Vagina (tissue), 2 donors: ENCODE data around the gene MIEF1. TPM values are rescaled to one million over a fixed set of nuclear protein-coding genes. Genes with fewer than 3 reads are reported as not detected.

Experiments
- DNase-seq, 2 donors: peaks; one replicate each; pipeline ENCODE4 v3.0.0-alpha.2; 2017; ENCODE audit errors: extremely low spot score in 2 of 2
- H3K27ac ChIP-seq: fragments of 200-600 bp; sonication (generic); one replicate; pipeline ENCODE4 v1.5.1; 2019
- H3K27me3 ChIP-seq: fragments of 200-600 bp; sonication (generic); one replicate; pipeline ENCODE4 v1.5.1; 2019
- H3K36me3 ChIP-seq, 2 donors: fragments of 200-600 bp; sonication (generic); one replicate each; pipeline ENCODE4 v1.5.1; 2017 to 2019
- H3K4me1 ChIP-seq: fragments of 200-600 bp; sonication (generic); one replicate; pipeline ENCODE4 v1.5.1; 2019
- H3K4me3 ChIP-seq, 2 donors: fragments of 200-600 bp; sonication (generic); 1 replicate in 1 of 2; 2 replicates in 1 of 2; pipeline ENCODE4 v1.5.1; 2016 to 2019
- H3K9me3 ChIP-seq: fragments of 200-600 bp; sonication (generic); one replicate; pipeline ENCODE4 v1.5.1; 2019
- CTCF ChIP-seq, 3 experiments: fragments of 450-650 bp in 2 of 3; fragments of 200-600 bp in 1 of 3; sonication (generic) in 1 of 3; IDR thresholded peaks; one replicate each; pipeline ENCODE4 v1.5.1; 2017 to 2019; ENCODE audit warnings: antibody characterized with exemption in 3 of 3, mild to moderate bottlenecking in 2 of 3, moderate library complexity in 2 of 3
- POLR2A ChIP-seq, 2 donors: fragments of 450-650 bp; IDR thresholded peaks; one replicate each; pipeline ENCODE4 v1.6.1; 2017; ENCODE audit warnings: antibody characterized with exemption in 2 of 2, mild to moderate bottlenecking in 2 of 2, moderate library complexity in 2 of 2
- POLR2AphosphoS5 ChIP-seq, 2 donors: sonication (generic); formaldehyde crosslinking; IDR thresholded peaks; one replicate each; pipeline ENCODE4 v1.9.0; 2017; ENCODE audit warnings: antibody characterized with exemption in 2 of 2, mild to moderate bottlenecking in 2 of 2, low read depth in 1 of 2; ENCODE audit not compliant: insufficient read depth in 1 of 2
- intact Hi-C: fragments of 100-400 bp; cut with DNase I; formaldehyde crosslinking; loops from one replicate; pipeline ENCODE4 v1.15.1; 2023
- total RNA-seq: library from RNA; depleted of rRNA; stranded (reverse); fragments of >200 nt; gene quantifications from one replicate; pipeline ENCODE4 v1.2.3, GENCODE V29; 2016

The MIEF1 gene
- total RNA-seq, 1 donor from 2014 or later, result 18.9 TPM

DNA sequence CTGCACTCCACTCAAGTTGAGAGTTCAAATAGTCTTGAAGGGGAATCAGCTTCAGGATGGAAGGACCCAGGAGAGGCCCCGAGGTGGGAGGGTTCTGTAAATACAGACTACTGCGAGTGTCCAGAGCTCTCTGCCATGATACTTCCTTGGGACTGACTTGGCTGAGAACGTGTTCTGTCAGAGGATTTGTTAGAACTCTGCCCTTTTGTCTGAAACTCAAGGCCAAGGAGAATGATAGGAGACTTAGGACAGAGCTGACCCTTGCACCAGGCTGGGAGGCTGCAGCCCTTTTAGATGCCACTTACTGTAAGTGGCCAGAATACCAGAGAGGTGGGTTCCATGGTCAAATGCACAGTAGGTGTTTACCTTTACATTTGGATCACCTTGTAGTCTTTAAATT lies 15.4 kb downstream of the MIEF1 start:
- Histone ChIP-seq H3K4me3 (no peak overlapping the region), H3K9me3 (no peaks in the 10 kb centered on the region), H3K27ac (no peak overlapping the region), H3K4me1 (peaks cover 23% of the 10 kb centered on the region), H3K36me3 (peaks cover 0 to 32% of the 10 kb centered on the region in 2 donors), H3K27me3 (no peaks in the 10 kb centered on the region)
- TF ChIP-seq POLR2A (IDR thresholded peaks at IDR 0.05) (no peak), POLR2AphosphoS5 (IDR thresholded peaks at IDR 0.05; ENCODE audit: insufficient read depth in 1 of 2, low read depth in 1 of 2) (no peak), CTCF (IDR thresholded peaks at IDR 0.05) (no peak)
- DNase-seq, result no peak
- intact Hi-C loops, result loop anchor here (10.0 kb wide), 1 partner anchor 113 kb away; no protein-coding TSS in a partner anchor

GRCh38 chr22:39518144-39518786 lies 16.2 kb downstream of the MIEF1 start:
- Histone ChIP-seq H3K4me3 (no peak overlapping the region), H3K27ac (no peak overlapping the region), H3K9me3 (no peaks in the 10 kb centered on the region), H3K27me3 (no peaks in the 10 kb centered on the region), H3K4me1 (peaks cover 31% of the 10 kb centered on the region), H3K36me3 (peaks cover 0 to 33% of the 10 kb centered on the region in 2 donors)
- no peak for DNase-seq
- intact Hi-C loops, result loop anchor here (10.0 kb wide), 1 partner anchor 113 kb away; no protein-coding TSS in a partner anchor
- TF ChIP-seq CTCF (IDR thresholded peaks at IDR 0.05), result no peak
- TF ChIP-seq POLR2AphosphoS5 (IDR thresholded peaks at IDR 0.05; ENCODE audit: insufficient read depth in 1 of 2, low read depth in 1 of 2), result no peak
- no peak for TF ChIP-seq POLR2A (IDR thresholded peaks at IDR 0.05)

DNA sequence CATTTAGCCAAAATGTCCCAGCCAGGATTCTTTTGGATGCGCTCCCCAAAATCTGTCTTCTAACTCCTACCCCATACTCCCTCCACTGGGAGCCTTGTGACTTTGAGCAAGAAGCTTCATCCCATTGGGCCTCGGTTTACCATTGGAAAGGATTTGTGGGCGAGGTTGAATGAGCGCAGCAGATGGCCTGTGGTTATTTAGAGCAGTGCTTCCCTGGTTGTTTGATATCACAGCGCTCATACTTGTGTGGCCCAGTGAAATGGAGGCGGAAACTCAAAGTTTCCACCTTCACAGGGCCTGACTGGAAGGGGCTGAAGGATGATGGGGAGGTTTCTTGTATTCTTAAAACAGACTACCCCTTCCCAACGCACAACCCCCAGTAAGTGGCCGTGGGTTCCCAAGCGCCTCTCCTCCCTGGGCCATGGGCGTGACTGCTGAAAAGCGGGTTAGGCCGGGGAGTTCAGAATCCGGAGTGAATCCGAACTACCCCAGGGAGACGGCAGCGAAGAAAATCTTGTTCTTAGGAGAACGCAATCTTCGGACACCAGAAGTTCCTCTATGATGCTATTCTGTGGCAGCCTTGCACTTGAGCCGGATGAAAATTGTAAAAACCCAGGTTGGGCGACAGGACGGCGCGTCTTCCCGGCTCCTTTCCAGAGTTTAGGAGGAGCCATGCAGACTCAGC lies 17.0 kb downstream of the MIEF1 start:
- TF ChIP-seq POLR2A (IDR thresholded peaks at IDR 0.05) (no peak), POLR2AphosphoS5 (IDR thresholded peaks at IDR 0.05; ENCODE audit: insufficient read depth in 1 of 2, low read depth in 1 of 2) (no peak), CTCF (IDR thresholded peaks at IDR 0.05) (no peak)
- Histone ChIP-seq H3K9me3 (no peaks in the 10 kb centered on the region), H3K4me3 (peak overlapping the region; percentile 87 to 97), H3K27me3 (no peaks in the 10 kb centered on the region), H3K4me1 (peaks cover 40% of the 10 kb centered on the region), H3K36me3 (peaks cover 0 to 27% of the 10 kb centered on the region in 2 donors), H3K27ac (peak overlapping the region; percentile 99)
- no peak for DNase-seq
- intact Hi-C loops, result loop anchor here (10.0 kb wide), 1 partner anchor 114 kb away; no protein-coding TSS in a partner anchor

GRCh38 chr22:39519681-39520225 lies 17.7 kb downstream of the MIEF1 start:
- Histone ChIP-seq H3K36me3 (peaks cover 0 to 32% of the 10 kb centered on the region in 2 donors), H3K9me3 (no peaks in the 10 kb centered on the region), H3K27me3 (no peaks in the 10 kb centered on the region), H3K4me3 (peak overlapping the region; percentile 87 to 97), H3K4me1 (peaks cover 46% of the 10 kb centered on the region), H3K27ac (peak overlapping the region; percentile 99)
- peak in 1 of 2 donors; percentile 68 for TF ChIP-seq POLR2A (IDR thresholded peaks at IDR 0.05)
- no peak for TF ChIP-seq POLR2AphosphoS5 (IDR thresholded peaks at IDR 0.05; ENCODE audit: insufficient read depth in 1 of 2, low read depth in 1 of 2)
- TF ChIP-seq CTCF (IDR thresholded peaks at IDR 0.05), result peak; percentile 18 to 69 (median 20)
- intact Hi-C loops, result loop anchor here (10.0 kb wide), 2 partner anchors 115 to 345 kb away; no protein-coding TSS in a partner anchor
- DNase-seq, result peak in 1 of 2 donors; percentile 97
